H1 (cell line): ENCODE results near the gene SH3BP2. TPM values are rescaled to one million over a fixed set of nuclear protein-coding genes. Genes with fewer than 3 reads are reported as not detected.

Experiments used
- CTCF ChIA-PET: fragments of 300-600 bp; sonication (Branson Sonifier 250); formaldehyde crosslinking; loops from one replicate; lab custom pipeline; 2021; ENCODE audit not compliant: partially characterized antibody; lab: Charles Lee
- POLR2A ChIA-PET: fragments of 300-600 bp; sonication (Branson Sonifier 250); formaldehyde crosslinking; loops from one replicate; lab custom pipeline; 2021; ENCODE audit warnings: inconsistent platforms; ENCODE audit not compliant: partially characterized antibody; lab: Charles Lee
- DNase-seq, 2 experiments: peaks; one replicate each; pipeline versions ENCODE4 v3.0.0 to v3.0.0-alpha.2; 2010 to 2022; ENCODE audit warnings: low spot score in 2 of 2, low read depth in 1 of 2, mixed read lengths in 1 of 2
- FAIRE-seq: peaks from 2 replicates; lab custom pipeline; 2011; peaks lifted over from hg19 to GRCh38; lab: Jason Lieb, UNC
- H2AFZ ChIP-seq: 2 replicates; pipeline ENCODE4 v1.8.1; 2012; ENCODE audit warnings: low read length, inconsistent platforms
- H2AK5ac ChIP-seq: 2 replicates; pipeline ENCODE4 v1.6.1; 2013; ENCODE audit warnings: low read depth, low read length
- H2BK120ac ChIP-seq: replicated peaks from 2 replicates; pipeline ENCODE3; 2013; ENCODE audit warnings: low read depth, low read length, inconsistent platforms
- H2BK12ac ChIP-seq: 2 replicates; pipeline ENCODE4 v1.6.1; 2013; ENCODE audit warnings: low read depth, low read length
- H2BK15ac ChIP-seq: 2 replicates; pipeline ENCODE4 v1.6.1; 2013; ENCODE audit warnings: low read length
- H2BK20ac ChIP-seq: 2 replicates; pipeline ENCODE4 v1.6.1; 2013; ENCODE audit warnings: low read length
- H2BK5ac ChIP-seq: 2 replicates; pipeline ENCODE4 v1.6.1; 2013; ENCODE audit warnings: low read depth, low read length
- H3K14ac ChIP-seq: 2 replicates; pipeline ENCODE4 v1.6.1; 2013; ENCODE audit warnings: inconsistent platforms; ENCODE audit not compliant: insufficient read length
- H3K18ac ChIP-seq: 2 replicates; pipeline ENCODE4 v1.6.1; 2013; ENCODE audit warnings: low read length; ENCODE audit errors: extremely low read depth
- H3K23ac ChIP-seq: 2 replicates; pipeline ENCODE4 v1.6.1; 2013; ENCODE audit warnings: inconsistent platforms; ENCODE audit not compliant: insufficient read length
- H3K23me2 ChIP-seq: 2 replicates; pipeline ENCODE4 v1.6.1; 2013; ENCODE audit warnings: low read depth, low read length
- H3K27ac ChIP-seq: 2 replicates; pipeline ENCODE4 v1.6.1; 2011; ENCODE audit warnings: low read depth, low read length, inconsistent platforms
- H3K27me3 ChIP-seq, 4 experiments: replicated peaks in 1 of 4; 1 replicate in 1 of 4; 2 replicates in 3 of 4; pipeline versions ENCODE4 v1.6.1 to v1.8.1; 2011 to 2013; ENCODE audit warnings: low read length in 3 of 4, mild to moderate bottlenecking in 3 of 4, inconsistent platforms in 2 of 4, mixed read lengths in 2 of 4, moderate library complexity in 1 of 4; ENCODE audit not compliant: control insufficient read depth in 3 of 4, insufficient read depth in 3 of 4; ENCODE audit errors: extremely low read depth in 1 of 4
- H3K36me3 ChIP-seq, 4 experiments: 2 replicates each; pipeline versions ENCODE4 v1.6.1 to v1.8.1; 2011 to 2013; ENCODE audit warnings: mild to moderate bottlenecking in 4 of 4, low read length in 3 of 4, moderate library complexity in 2 of 4, control low read depth in 1 of 4, inconsistent platforms in 1 of 4; ENCODE audit not compliant: insufficient read depth in 4 of 4, control insufficient read depth in 2 of 4
- H3K4ac ChIP-seq: replicated peaks from 2 replicates; pipeline ENCODE3; 2013; ENCODE audit warnings: low read length, low read depth, mixed read lengths, inconsistent platforms; ENCODE audit not compliant: insufficient read length
- H3K4me1 ChIP-seq, 4 experiments: replicated peaks in 1 of 4; 1 replicate in 1 of 4; 2 replicates in 3 of 4; pipeline versions ENCODE4 v1.6.1 to v1.8.1; 2011 to 2013; ENCODE audit warnings: low read length in 3 of 4, inconsistent platforms in 2 of 4, mixed read lengths in 1 of 4; ENCODE audit not compliant: insufficient read depth in 4 of 4, control insufficient read depth in 3 of 4
- H3K4me2 ChIP-seq, 2 experiments: 2 replicates each; pipeline versions ENCODE4 v1.6.1 to v1.8.1; 2011 to 2013; ENCODE audit warnings: low read depth in 2 of 2, low read length in 2 of 2, control low read depth in 1 of 2, inconsistent platforms in 1 of 2, mild to moderate bottlenecking in 1 of 2; ENCODE audit not compliant: insufficient read depth in 1 of 2
- H3K4me3 ChIP-seq, 4 experiments: fragments of 200-600, 300-600 bp in 1 of 4; sonication (generic), shearing (Covaris generic), sonication (Bioruptor Twin) in 1 of 4; 2 replicates each; pipeline versions ENCODE4 v1.5.1 to v1.8.1; 2011 to 2016; ENCODE audit warnings: low read length in 4 of 4, low read depth in 3 of 4, control low read depth in 2 of 4, inconsistent platforms in 2 of 4, mild to moderate bottlenecking in 2 of 4, mixed read lengths in 1 of 4, moderate library complexity in 1 of 4; ENCODE audit not compliant: insufficient read depth in 2 of 4; ENCODE audit errors: extremely low read depth in 1 of 4
- H3K56ac ChIP-seq: replicated peaks from 2 replicates; pipeline ENCODE3; 2013; ENCODE audit warnings: low read depth, mild to moderate bottlenecking, mixed read lengths, low read length, inconsistent platforms; ENCODE audit not compliant: insufficient read length
- H3K79me1 ChIP-seq: 2 replicates; pipeline ENCODE4 v1.6.1; 2013; ENCODE audit warnings: low read depth, low read length, control low read depth
- H3K79me2 ChIP-seq, 2 experiments: 2 replicates each; pipeline versions ENCODE4 v1.6.1 to v1.8.1; 2012 to 2013; ENCODE audit warnings: low read length in 2 of 2, mild to moderate bottlenecking in 2 of 2, inconsistent platforms in 1 of 2; ENCODE audit not compliant: insufficient read depth in 2 of 2, control insufficient read depth in 1 of 2
- H3K9ac ChIP-seq, 4 experiments: replicated peaks in 1 of 4; 1 replicate in 1 of 4; 2 replicates in 3 of 4; pipeline versions ENCODE4 v1.6.1 to v1.8.1; 2011 to 2013; ENCODE audit warnings: low read depth in 3 of 4, low read length in 3 of 4, control low read depth in 2 of 4, mild to moderate bottlenecking in 2 of 4, moderate library complexity in 2 of 4, inconsistent platforms in 1 of 4; ENCODE audit errors: extremely low read depth in 1 of 4
- H3K9me3 ChIP-seq, 2 experiments: 2 replicates each; pipeline versions ENCODE4 v1.6.1 to v1.8.1; 2012 to 2013; ENCODE audit warnings: mild to moderate bottlenecking in 2 of 2, moderate library complexity in 2 of 2, control low read depth in 1 of 2, inconsistent platforms in 1 of 2, low read depth in 1 of 2, low read length in 1 of 2, mixed read lengths in 1 of 2; ENCODE audit not compliant: insufficient read depth in 2 of 2
- H4K20me1 ChIP-seq, 2 experiments: replicated peaks in 1 of 2; 2 replicates each; pipeline versions ENCODE3 to v1.8.1; 2011 to 2013; ENCODE audit warnings: inconsistent platforms in 2 of 2, low read length in 2 of 2, mild to moderate bottlenecking in 1 of 2; ENCODE audit not compliant: insufficient read depth in 2 of 2, control insufficient read depth in 1 of 2
- H4K5ac ChIP-seq: 2 replicates; pipeline ENCODE4 v1.6.1; 2013; ENCODE audit warnings: low read length, low read depth, mixed read lengths, inconsistent platforms; ENCODE audit not compliant: insufficient read length
- H4K8ac ChIP-seq: 2 replicates; pipeline ENCODE4 v1.8.0; 2013; ENCODE audit warnings: mild to moderate bottlenecking, moderate library complexity, low read length, inconsistent platforms; ENCODE audit not compliant: insufficient read depth; ENCODE audit errors: extremely low read depth
- H4K91ac ChIP-seq: replicated peaks from 2 replicates; pipeline ENCODE3; 2013; ENCODE audit warnings: low read length, mixed read lengths, inconsistent platforms; ENCODE audit not compliant: insufficient read length
- JUND ChIP-seq: IDR thresholded peaks from 2 replicates; pipeline ENCODE4 v1.6.1; 2011; ENCODE audit warnings: mild to moderate bottlenecking, improper control_type of control experiment, low read length
- RAD21 ChIP-seq, 2 experiments: IDR thresholded peaks in 1 of 2; conservative IDR thresholded peaks in 1 of 2; 2 replicates each; pipeline ENCODE4 v1.6.1; 2011; ENCODE audit warnings: low read depth in 2 of 2, low read length in 2 of 2, improper control_type of control experiment in 1 of 2, inconsistent platforms in 1 of 2, mild to moderate bottlenecking in 1 of 2, moderate library complexity in 1 of 2
- RBBP5 ChIP-seq: IDR thresholded peaks from 2 replicates; pipeline ENCODE4 v1.7.1; 2012; ENCODE audit warnings: low read depth, mild to moderate bottlenecking, inconsistent platforms, low read length, moderate library complexity, borderline replicate concordance
- RFX5 ChIP-seq: IDR thresholded peaks from 2 replicates; pipeline ENCODE4 v1.6.1; 2011; ENCODE audit warnings: low read depth, low read length, improper control_type of control experiment, borderline replicate concordance
- SRF ChIP-seq: IDR thresholded peaks from 2 replicates; pipeline ENCODE4 v1.6.1; 2011; ENCODE audit warnings: mild to moderate bottlenecking, low read depth, low read length, moderate library complexity
- YY1 ChIP-seq: IDR thresholded peaks from 2 replicates; pipeline ENCODE4 v1.6.1; 2011; ENCODE audit warnings: low read depth, mild to moderate bottlenecking, low read length
- WGBS, 2 experiments: shearing (Covaris generic) in 1 of 2; methylation state at CpG; one replicate each; pipeline versions ENCODE4 v1.1.6 to v1.1.7; 2013 to 2015; ENCODE audit warnings: low lambda C conversion rate in 2 of 2, mixed read lengths in 2 of 2, inconsistent platforms in 1 of 2, low coverage in 1 of 2, missing lambda C conversion rate in 1 of 2; ENCODE audit not compliant: insufficient replicate concordance in 2 of 2, insufficient coverage in 1 of 2, insufficient read length in 1 of 2; ENCODE audit errors: extremely low coverage in 1 of 2, missing lambda C conversion rate in 1 of 2; 5-methylcytosine and 5-hydroxymethylcytosine counted together
- polyA plus RNA-seq, 7 experiments: library from polyadenylated mRNA; depleted of rRNA in 3 of 7; stranded (reverse) in 5 of 7; unstranded in 2 of 7; fragments of >200 nt in 5 of 7; fragments of 200-250 nt in 2 of 7; gene quantifications; 1 replicate in 5 of 7; 2 replicates in 1 of 7; 4 replicates in 1 of 7; pipeline versions ENCODE4 v1.2.1 to v1.2.3, GENCODE V29; 2011 to 2013; ENCODE audit warnings: missing spikeins in 2 of 7, mixed read lengths in 2 of 7
- total RNA-seq: library from RNA; stranded (reverse); fragmentation: NEBNext Ultra II Directional; extraction: Animal tissue kit (Norgen Biotek cat#: 25700); gene quantifications from 2 replicates; pipeline ENCODE4 v1.2.1, GENCODE V29; 2021

The SH3BP2 gene
- total and polyA plus RNA-seq, 2 of the 8 experiments (the other 6 are each of a cell fraction or from before 2014, with no cell fraction given) = 27.4 to 31.4 TPM

DNA sequence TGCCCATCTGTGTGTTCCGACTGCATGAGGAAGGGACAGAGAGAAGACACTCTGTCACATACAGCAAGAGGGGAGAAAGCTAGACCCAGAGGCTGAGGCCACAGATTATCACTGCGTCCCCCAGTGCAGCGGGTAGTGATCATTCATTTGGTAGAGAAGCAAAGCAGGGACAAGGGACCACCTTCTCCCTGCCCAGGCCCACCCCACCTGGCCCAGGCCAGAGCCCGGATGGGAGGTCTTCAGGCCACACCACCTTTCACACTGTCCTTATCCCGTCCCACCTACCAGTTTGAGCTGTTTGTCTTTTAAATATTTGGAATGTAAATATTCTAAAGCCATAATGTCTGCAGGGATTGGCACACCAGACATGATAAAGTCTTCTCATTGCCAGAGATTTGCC lies 47.4 kb upstream of the SH3BP2 start:
- no peak overlapping the region for H3K23ac ChIP-seq
- H3K18ac ChIP-seq = no peak overlapping the region
- no peak overlapping the region for H2AK5ac ChIP-seq
- H3K9ac ChIP-seq = no peak overlapping the region
- H4K8ac ChIP-seq = no peak overlapping the region
- no peak overlapping the region for H2BK120ac ChIP-seq
- H3K79me2 ChIP-seq = peaks cover 0 to 9% of the 10 kb centered on the region in 2 experiments; a peak in 1 of 4 replicates
- POLR2A ChIA-PET = interaction anchor here (0.6 kb wide), 1 partner anchor 12 kb away, joined by 3 read pairs; no protein-coding TSS in a partner anchor
- no peaks in the 10 kb centered on the region for H3K9me3 ChIP-seq
- H3K79me1 ChIP-seq = peaks cover 3% of the 10 kb centered on the region; the same call in 1 of the 2 replicates
- H3K27me3 ChIP-seq = no peaks in the 10 kb centered on the region; a peak in 1 of 7 replicates
- no peak overlapping the region for H3K4me2 ChIP-seq
- no peak overlapping the region for H2BK20ac ChIP-seq
- no peak overlapping the region for H4K5ac ChIP-seq
- 93% methylated on average over 5 of the region's 5 CpGs; no CpG with 5 or more reads in 1 of the 2 experiments for WGBS, 2 experiments
- H2BK5ac ChIP-seq = no peak overlapping the region; the same call in 1 of the 2 replicates
- peaks cover 8 to 34% (median 24%) of the 10 kb centered on the region in 4 experiments; a peak in 6 of 8 replicates for H3K36me3 ChIP-seq
- H2BK15ac ChIP-seq = no peak overlapping the region
- FAIRE-seq (no peak), DNase-seq (no peak)
- no peak overlapping the region for H3K4ac ChIP-seq
- no peak overlapping the region for H2BK12ac ChIP-seq
- H4K20me1 ChIP-seq = peaks cover 0 to 6% of the 10 kb centered on the region in 2 experiments
- no peak overlapping the region for H3K4me3 ChIP-seq
- H2AFZ ChIP-seq = no peak overlapping the region
- H4K91ac ChIP-seq = no peak overlapping the region
- no peak overlapping the region for H3K27ac ChIP-seq
- H3K56ac ChIP-seq = no peak overlapping the region
- no peaks in the 10 kb centered on the region for H3K4me1 ChIP-seq
- no peaks in the 10 kb centered on the region for H3K23me2 ChIP-seq
- no peak overlapping the region for H3K14ac ChIP-seq
- TF ChIP-seq RFX5 (no peak), JUND (no peak), YY1 (no peak), RBBP5 (no peak), RAD21 (IDR thresholded peaks at IDR 0.05 in 1 of 2, conservative IDR thresholded peaks at IDR 0.05 in 1 of 2; ENCODE audit: low read depth in 2 of 2, low read length in 2 of 2) (no peak), SRF (no peak)
- CTCF ChIA-PET = interaction anchor here (0.5 to 2.0 kb wide), 3 partner anchors 10 to 18 kb away, joined by 3 to 7 read pairs (median 4); no protein-coding TSS in a partner anchor
